Fibroblast of skin of left biceps (primary cell): ENCODE measurements around the gene CMIP.

Experiments used
- DNase-seq, 2 experiments: peaks; one replicate each; pipeline ENCODE4 v3.0.0-alpha.2; 2013; ENCODE audit warnings: low read depth in 2 of 2

Gene CMIP

DNA sequence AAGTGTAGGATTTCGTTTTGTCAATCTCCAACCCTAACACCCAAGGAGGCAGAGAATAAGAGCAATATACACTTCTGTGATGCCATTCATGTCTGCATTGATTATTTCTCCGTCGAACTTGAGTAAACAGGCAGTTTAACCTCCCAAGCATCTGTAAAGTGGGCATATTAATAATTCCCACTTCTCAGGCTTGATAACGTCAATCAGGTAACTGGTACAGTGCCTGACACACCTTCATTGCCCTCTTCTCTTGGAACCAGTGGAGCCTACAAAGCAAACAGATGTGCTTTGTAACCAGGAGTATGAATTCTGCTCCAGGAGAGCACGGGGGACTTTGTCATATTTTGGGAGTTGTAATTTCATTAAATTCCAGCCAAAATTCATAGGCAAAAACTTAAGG lies 302.0 kb downstream of the CMIP start:
- no peak for DNase-seq

DNA sequence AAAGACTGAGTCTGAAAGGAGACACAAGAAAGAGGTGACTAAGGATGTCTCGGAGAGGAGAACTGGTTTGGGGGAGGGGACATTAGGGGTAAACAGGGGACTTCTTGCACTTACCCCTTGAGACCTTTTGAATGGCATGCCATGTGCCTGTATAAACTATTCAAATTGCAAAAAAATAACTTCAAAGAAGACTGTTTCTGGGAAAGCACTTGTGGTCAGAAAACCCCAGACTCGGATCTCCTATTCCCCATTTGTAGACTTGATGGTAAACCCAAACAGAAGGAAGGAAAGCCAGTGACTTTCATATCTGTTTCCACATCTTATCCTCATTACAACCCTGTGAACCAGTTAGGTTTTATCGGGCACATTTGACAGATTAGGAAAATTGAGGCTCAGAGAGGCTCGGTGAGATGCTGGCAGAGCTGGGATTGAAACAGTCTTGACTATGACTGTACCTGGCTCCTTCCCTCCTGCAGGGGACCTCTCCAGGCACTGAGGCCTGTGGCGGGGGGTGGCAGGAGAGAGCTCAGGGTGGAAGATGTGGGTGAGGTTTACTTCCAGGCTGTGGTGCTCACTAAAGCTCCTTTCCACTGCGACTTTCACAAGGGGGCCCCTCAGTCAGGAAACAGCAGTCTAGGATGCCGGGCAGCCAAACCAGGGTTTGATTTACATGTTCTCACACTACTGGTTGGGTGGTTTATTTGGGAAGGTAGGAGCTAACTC lies 304.0 kb downstream of the CMIP start:
- DNase-seq, result no peak

DNA sequence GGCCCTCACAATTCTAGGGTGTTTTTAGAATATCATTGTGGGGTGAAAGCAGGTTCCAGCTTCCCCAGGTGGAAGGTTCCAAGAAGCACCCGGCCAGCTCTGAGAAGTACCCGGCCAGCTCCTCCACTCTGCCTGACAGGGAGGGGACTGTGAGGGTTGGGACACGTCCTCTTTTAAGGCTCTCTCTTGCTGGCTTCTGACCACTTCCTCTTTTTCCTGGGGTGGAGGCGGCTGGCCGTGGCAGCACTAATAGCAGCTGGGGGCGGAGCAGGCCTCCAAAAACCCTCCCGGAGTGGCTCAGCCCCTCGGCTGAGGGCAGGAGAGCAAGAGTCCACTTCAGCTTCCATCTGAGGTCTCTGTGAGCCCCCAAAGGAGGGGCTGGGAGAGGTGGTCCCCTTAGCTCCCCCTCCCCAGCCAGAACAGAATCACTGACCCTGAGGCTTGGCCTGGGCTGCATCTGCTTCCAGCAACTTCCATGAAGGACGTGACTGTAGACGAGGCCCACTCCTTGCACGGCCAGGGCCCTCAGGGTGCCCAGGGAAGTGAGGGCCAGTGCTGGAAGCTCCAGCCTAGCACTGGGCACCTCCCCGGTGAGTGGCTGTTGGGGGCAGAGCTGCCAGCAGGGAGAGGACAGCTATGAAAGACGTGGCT lies 307.7 kb downstream of the CMIP start:
- no peak for DNase-seq

DNA sequence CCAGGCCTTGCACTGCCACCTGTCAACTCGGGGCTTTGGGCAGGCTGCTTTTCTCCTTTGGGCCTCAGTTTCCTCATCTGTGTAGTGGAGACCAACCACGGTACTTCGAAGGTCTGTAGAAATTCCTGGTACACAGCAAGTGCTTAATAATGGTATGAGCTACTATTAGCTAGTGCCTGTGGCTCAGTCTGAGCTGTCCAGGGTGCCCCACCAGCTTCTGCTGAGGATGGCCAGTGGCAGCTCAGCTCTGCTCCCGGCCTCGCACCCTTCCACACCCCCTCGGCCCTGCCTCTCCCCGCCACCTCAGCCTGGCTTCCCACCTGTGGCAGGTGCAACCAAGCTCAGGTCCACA lies 308.2 kb downstream of the CMIP start:
- DNase-seq, result no peak

DNA sequence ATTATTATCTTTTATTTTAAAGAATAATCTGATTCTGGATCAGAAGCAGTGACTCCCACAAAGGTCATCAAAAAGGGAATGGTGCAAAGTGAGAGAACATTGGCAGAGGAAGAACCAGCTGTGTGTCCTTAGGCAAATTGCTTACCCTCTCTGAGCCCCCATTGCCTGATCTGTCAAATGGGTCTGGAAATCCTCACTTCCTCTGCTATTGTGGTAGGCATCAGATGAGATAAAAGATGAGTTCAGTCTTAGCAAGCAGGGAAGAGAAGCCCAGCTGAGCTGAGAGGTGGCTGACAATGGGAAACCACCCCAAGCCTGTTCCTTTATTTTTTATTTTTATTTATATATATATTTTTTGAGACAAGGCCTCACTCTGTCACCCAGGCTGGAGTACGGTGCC lies 310.2 kb downstream of the CMIP start:
- no peak for DNase-seq

DNA sequence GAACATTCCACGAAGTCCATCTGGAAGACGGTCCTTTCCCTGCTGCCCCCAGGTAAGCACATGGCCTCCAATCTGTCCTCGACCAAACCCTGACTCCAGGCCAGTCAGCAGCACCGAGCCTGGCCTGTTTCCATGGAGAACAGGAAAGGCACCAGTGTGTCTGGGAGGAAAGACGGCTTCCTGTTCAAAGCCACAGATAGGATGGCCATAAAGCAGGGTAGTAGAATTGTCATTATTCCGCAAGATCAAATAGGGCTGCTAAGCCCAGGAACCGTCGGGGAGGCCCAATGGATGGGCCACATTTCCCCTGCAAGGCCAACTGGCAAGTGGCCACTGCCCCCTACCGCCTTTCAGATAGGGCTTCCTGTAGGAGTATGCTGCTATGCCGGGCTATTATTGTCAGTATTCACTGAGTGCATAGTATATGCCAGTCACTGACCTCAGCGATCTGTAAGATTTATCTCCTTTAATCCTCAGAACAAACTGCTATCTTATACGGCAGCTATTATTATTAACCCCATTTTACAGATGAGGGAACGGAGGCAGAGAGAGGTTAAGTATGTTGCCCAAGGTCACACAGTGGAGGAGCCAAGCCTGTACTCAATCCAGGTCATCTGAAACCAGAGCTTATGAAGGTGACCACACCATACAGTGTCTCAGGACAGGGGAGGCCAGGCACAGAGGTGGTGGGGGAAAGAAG lies 311.5 kb downstream of the CMIP start:
- DNase-seq, result no peak

DNA sequence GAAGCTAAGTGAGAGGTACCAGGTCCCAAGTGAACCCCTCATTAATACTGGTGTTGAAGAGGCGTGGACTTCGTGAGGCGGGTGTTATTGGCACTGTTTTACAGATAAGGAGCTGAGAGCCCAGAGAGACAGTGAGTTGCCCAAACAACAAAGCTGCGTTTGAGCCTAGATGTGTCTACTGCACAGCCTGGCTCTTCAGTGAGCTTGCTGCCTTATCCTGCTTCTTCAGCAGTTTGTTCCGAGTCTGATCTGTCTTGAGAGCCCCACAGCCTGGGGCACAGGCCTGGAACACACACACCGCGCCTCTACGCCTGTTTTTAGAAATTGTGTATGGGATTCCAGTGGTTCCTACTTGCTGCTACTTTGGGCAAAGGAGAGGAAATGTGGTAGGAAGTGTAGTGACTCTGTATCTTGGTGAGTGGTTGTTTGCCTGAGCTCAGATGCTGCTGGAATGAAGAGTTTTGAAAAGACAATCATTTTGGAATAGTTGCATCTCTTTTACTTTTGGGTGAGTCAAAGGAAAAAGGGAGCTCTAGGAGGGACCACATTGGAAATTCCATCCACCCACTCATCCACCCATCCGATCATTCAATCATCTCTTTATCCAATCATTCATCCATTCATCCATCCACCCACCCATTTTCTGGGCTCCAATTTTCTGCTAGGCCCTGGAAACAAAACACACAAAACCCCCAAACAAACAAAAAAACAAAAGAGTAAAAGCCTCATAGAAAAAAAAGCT lies 312.2 kb downstream of the CMIP start:
- DNase-seq, result no peak

DNA sequence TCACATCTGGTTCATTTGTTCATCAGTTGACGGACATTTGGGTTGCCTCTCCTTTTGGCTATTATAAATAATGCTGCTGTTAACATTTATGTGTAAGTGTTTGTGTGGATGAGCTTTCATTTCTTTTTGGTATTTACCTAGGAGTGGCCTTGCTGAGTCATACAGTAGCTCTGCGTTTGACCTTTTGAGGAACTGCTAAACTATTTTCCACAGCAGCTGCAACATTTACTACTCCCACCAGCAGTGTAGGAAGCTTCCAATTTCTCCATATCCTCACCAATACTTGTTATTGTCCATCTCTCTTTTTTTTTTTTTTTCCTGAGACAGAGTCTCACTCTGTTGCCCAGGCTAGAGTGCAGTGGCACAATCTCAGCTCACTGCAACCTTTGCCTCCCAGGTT lies 313.8 kb downstream of the CMIP start:
- no peak for DNase-seq
